Transverse colon (tissue), 4 donors: ENCODE measurements around the gene ZSWIM4.

Experiments
- EP300 ChIP-seq: sonication (generic); formaldehyde crosslinking; IDR thresholded peaks from one replicate; pipeline ENCODE4 v1.6.1; 2017; ENCODE audit warnings: antibody characterized with exemption, low read depth
- POLR2A ChIP-seq: fragments of 450-650 bp; IDR thresholded peaks from one replicate; pipeline ENCODE4 v1.6.1; 2016; ENCODE audit warnings: antibody characterized with exemption, mild to moderate bottlenecking, moderate library complexity
- POLR2AphosphoS5 ChIP-seq, 3 donors: sonication (generic); formaldehyde crosslinking; IDR thresholded peaks; one replicate each; pipeline ENCODE4 v1.6.1; 2016; ENCODE audit warnings: antibody characterized with exemption in 3 of 3
- TF ChIP-seq, protein P1 (sequence below), 5 experiments: fragments of 200-600 bp in 3 of 5; fragments of 450-650 bp in 2 of 5; sonication (generic) in 3 of 5; IDR thresholded peaks; 1 replicate in 2 of 5; 2 replicates in 3 of 5; pipeline ENCODE4 v1.5.1; 2016 to 2017; ENCODE audit warnings: antibody characterized with exemption in 5 of 5, inconsistent platforms in 3 of 5, mild to moderate bottlenecking in 2 of 5, moderate library complexity in 1 of 5

DNA sequence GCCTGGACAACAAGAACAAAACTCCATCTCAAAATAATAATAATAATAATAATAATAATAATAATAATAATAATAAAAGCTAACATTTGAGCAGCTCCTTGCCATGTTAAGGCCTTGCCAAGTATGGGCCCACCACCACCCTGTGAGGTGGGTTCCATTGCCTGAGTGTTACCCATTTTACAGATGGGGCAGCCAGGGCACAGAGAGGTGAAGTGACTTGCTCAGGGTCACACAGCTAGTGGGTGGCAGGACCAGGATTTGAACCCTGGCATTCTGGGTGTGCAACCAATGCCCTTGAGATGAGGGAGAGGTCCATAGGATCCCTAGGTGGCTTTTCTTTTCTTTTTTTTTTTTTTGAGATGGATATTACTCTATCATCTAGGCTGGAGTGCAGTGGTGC, 29.5 kb downstream of the ZSWIM4 start:
- TF ChIP-seq, protein P1, sequence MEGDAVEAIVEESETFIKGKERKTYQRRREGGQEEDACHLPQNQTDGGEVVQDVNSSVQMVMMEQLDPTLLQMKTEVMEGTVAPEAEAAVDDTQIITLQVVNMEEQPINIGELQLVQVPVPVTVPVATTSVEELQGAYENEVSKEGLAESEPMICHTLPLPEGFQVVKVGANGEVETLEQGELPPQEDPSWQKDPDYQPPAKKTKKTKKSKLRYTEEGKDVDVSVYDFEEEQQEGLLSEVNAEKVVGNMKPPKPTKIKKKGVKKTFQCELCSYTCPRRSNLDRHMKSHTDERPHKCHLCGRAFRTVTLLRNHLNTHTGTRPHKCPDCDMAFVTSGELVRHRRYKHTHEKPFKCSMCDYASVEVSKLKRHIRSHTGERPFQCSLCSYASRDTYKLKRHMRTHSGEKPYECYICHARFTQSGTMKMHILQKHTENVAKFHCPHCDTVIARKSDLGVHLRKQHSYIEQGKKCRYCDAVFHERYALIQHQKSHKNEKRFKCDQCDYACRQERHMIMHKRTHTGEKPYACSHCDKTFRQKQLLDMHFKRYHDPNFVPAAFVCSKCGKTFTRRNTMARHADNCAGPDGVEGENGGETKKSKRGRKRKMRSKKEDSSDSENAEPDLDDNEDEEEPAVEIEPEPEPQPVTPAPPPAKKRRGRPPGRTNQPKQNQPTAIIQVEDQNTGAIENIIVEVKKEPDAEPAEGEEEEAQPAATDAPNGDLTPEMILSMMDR (IDR thresholded peaks at IDR 0.05) = no peak
- TF ChIP-seq EP300 = no peak
- no peak for TF ChIP-seq POLR2A
- no peak for TF ChIP-seq POLR2AphosphoS5 (IDR thresholded peaks at IDR 0.05)
